Panc1 (cell line): ENCODE data around the gene OXCT2.

Source experiments
- CTCF ChIP-seq: fragments of 450-650 bp; IDR thresholded peaks from 2 replicates; pipeline ENCODE4 v1.5.1; 2017; ENCODE audit warnings: mild to moderate bottlenecking
- POLR2AphosphoS5 ChIP-seq: IDR thresholded peaks from 2 replicates; pipeline ENCODE4 v1.6.1; 2012; ENCODE audit warnings: mild to moderate bottlenecking, low read depth, low read length, moderate library complexity
- REST ChIP-seq, 2 experiments: IDR thresholded peaks; 2 replicates each; pipeline ENCODE4 v1.6.1; 2011 to 2012; ENCODE audit warnings: low read depth in 2 of 2, control low read depth in 1 of 2, low read length in 1 of 2, mild to moderate bottlenecking in 1 of 2, moderate library complexity in 1 of 2; ENCODE audit not compliant: insufficient read depth in 1 of 2

- TF ChIP-seq CTCF (no peak), POLR2AphosphoS5 (no peak), REST (IDR thresholded peaks at IDR 0.05; ENCODE audit: insufficient read depth in 1 of 2, low read depth in 2 of 2, low read length in 1 of 2) (no peak)
Observed at GRCh38 chr1:39789571-39790110, 18.5 kb upstream of the OXCT2 start.
